Esophagus squamous epithelium (tissue), 5 donors: Measurements from ENCODE around the gene NOTUM. TPM values are rescaled to one million over a fixed set of nuclear protein-coding genes. Genes with fewer than 3 reads are reported as not detected.

Experiments used
- DNase-seq: peaks from one replicate; lab custom pipeline; 2025; lab: John Stamatoyannopoulos, UW
- H3K27ac ChIP-seq, 4 donors: fragments of 200-600 bp; sonication (generic); one replicate each; pipeline ENCODE4 v1.5.1; 2016 to 2019; ENCODE audit warnings: mild to moderate bottlenecking in 1 of 4
- H3K27me3 ChIP-seq, 4 donors: fragments of 200-600 bp; sonication (generic); 1 replicate in 3 of 4; 2 replicates in 1 of 4; pipeline versions ENCODE4 v1.5.1 to v1.6.0; 2017 to 2021; ENCODE audit warnings: antibody characterized with exemption in 1 of 4
- H3K36me3 ChIP-seq, 3 donors: fragments of 200-600 bp; sonication (generic); one replicate each; pipeline ENCODE4 v1.5.1; 2016 to 2019
- H3K4me1 ChIP-seq, 3 donors: fragments of 200-600 bp; sonication (generic); one replicate each; pipeline ENCODE4 v1.5.1; 2017 to 2019
- H3K4me3 ChIP-seq, 4 donors: fragments of 200-600 bp; sonication (generic); 1 replicate in 3 of 4; 2 replicates in 1 of 4; pipeline ENCODE4 v1.5.1; 2016 to 2019; ENCODE audit warnings: mild to moderate bottlenecking in 2 of 4, moderate library complexity in 1 of 4
- H3K9me3 ChIP-seq, 3 donors: fragments of 200-600 bp; sonication (generic); one replicate each; pipeline ENCODE4 v1.5.1; 2016 to 2019
- POLR2A ChIP-seq, 4 donors: fragments of 450-650 bp; IDR thresholded peaks; one replicate each; pipeline ENCODE4 v1.6.1; 2017; ENCODE audit warnings: antibody characterized with exemption in 4 of 4, mild to moderate bottlenecking in 4 of 4, moderate library complexity in 3 of 4
- WGBS, 2 donors: methylation state at CpG; one replicate each; pipeline ENCODE4 v1.1.5; 2018; 5-methylcytosine and 5-hydroxymethylcytosine counted together
- intact Hi-C: fragments of 100-400 bp; cut with DNase I; formaldehyde crosslinking; loops from one replicate; pipeline ENCODE4 v1.15.0; 2022
- total RNA-seq, 4 donors: library from RNA; depleted of rRNA; stranded (reverse); fragments of >200 nt; gene quantifications; one replicate each; pipeline ENCODE4 v1.1.0, GENCODE V29; 2016
- TF ChIP-seq, protein P1 (sequence below), 6 experiments: fragments of 450-650 bp in 4 of 6; fragments of 200-600 bp in 2 of 6; sonication (generic) in 2 of 6; IDR thresholded peaks; one replicate each; pipeline ENCODE4 v1.5.1; 2016 to 2019; ENCODE audit warnings: antibody characterized with exemption in 6 of 6, mild to moderate bottlenecking in 4 of 6, moderate library complexity in 4 of 6
- donor health status: DM: yes; HTN: yes; CAD: no.

The NOTUM gene
- total RNA-seq, 4 donors from 2014 or later: 0.11 to 0.94 (median 0.19) TPM; not detected in 1

DNA sequence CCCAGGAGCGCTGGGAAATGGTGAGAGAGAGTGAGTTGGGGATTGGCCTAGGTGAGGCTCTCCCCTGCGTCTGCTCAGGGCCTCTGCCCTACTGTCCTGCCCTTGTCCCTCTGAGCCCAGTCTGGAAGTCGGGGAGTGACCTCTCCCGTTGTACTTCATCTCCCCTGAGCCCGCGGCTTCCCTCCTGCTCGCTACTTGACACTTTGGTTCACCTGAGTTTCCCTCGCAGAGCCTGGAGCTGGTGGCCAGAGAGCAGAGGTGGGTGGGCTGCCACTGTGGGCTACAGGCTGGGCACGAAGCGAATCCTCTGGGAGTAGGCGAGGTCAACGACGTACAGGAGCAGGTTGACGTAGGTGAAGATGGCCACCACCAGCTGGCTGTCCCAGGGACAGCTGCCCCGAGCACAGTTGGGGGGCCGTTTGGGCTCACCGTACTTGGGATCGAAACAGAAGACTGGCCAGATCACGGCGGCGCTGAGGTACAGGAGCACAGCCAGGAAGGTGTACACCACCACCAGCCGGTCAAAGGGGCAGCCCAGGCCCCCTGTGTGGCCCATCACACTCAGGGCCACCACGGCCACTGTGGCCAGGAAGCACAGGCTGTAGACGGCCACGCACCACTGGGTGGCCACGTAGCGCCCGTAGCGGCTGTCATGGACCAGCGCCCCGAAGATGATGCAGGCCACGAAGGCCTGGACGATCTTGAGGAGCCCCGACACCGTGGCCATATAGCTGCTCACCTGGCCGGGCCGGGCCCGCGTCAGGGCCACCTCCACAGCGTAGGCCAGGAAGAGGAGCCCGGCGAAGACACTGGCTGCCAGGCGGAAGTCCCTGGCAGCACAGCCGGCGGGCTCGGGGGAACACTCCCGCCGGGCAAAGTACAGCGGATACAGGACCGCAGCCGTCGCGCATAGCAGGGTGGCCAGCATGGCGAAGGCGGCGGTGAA is 20.2 kb downstream of the NOTUM start:
- H3K9me3 ChIP-seq: no peaks in the 10 kb centered on the region
- no peak for TF ChIP-seq POLR2A (IDR thresholded peaks at IDR 0.05)
- TF ChIP-seq, protein P1, sequence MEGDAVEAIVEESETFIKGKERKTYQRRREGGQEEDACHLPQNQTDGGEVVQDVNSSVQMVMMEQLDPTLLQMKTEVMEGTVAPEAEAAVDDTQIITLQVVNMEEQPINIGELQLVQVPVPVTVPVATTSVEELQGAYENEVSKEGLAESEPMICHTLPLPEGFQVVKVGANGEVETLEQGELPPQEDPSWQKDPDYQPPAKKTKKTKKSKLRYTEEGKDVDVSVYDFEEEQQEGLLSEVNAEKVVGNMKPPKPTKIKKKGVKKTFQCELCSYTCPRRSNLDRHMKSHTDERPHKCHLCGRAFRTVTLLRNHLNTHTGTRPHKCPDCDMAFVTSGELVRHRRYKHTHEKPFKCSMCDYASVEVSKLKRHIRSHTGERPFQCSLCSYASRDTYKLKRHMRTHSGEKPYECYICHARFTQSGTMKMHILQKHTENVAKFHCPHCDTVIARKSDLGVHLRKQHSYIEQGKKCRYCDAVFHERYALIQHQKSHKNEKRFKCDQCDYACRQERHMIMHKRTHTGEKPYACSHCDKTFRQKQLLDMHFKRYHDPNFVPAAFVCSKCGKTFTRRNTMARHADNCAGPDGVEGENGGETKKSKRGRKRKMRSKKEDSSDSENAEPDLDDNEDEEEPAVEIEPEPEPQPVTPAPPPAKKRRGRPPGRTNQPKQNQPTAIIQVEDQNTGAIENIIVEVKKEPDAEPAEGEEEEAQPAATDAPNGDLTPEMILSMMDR (IDR thresholded peaks at IDR 0.05): no peak
- no peak overlapping the region for H3K27ac ChIP-seq
- 80 to 85% methylated on average over 2 to 17 of the region's 56 CpGs for WGBS, 2 donors
- H3K36me3 ChIP-seq: no peaks in the 10 kb centered on the region
- H3K4me3 ChIP-seq: no peak overlapping the region
- no peak for DNase-seq
- H3K27me3 ChIP-seq: peaks cover 0 to 68% (median 0%) of the 10 kb centered on the region in 4 donors
- intact Hi-C loops: no loop called here
- peaks cover 8 to 41% (median 20%) of the 10 kb centered on the region in 3 donors for H3K4me1 ChIP-seq

DNA sequence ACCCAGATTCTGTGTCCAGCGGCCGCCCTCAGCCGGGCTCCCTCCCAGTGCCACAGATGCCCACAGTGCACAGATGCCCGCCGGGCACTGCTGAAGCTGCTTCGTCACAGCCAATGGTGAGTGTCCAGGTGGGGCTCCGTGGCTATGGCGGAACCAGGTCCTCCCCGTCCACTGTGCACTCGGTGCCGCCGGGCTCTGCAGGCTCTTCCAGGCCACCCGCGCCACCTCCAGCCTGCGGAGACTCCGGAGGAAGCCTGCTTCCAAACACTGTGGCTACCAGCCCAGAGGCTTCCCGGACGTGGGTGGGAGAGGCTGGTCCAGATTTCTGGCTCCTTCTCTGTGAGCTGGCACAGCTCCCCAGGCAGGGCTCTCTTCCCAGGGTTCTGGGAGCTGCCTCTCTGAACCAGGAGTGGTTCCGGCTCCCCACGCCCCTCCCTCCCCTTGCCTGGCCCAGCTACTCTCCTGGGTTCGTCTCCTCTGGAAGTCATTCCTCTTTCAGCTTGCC is 21.1 kb downstream of the NOTUM start:
- H3K36me3 ChIP-seq: no peaks in the 10 kb centered on the region
- intact Hi-C loops: no loop called here
- H3K27me3 ChIP-seq: peaks cover 0 to 65% (median 0%) of the 10 kb centered on the region in 4 donors
- TF ChIP-seq POLR2A (IDR thresholded peaks at IDR 0.05): no peak
- TF ChIP-seq, protein P1 (IDR thresholded peaks at IDR 0.05): no peak
- no peak for DNase-seq
- no peak overlapping the region for H3K27ac ChIP-seq
- H3K4me1 ChIP-seq: peaks cover 8 to 41% (median 20%) of the 10 kb centered on the region in 3 donors
- no peak overlapping the region for H3K4me3 ChIP-seq
- WGBS, 2 donors: 67% methylated on average over 11 of the region's 21 CpGs; no CpG with 5 or more reads in 1 of the 2 donors
- no peaks in the 10 kb centered on the region for H3K9me3 ChIP-seq

DNA sequence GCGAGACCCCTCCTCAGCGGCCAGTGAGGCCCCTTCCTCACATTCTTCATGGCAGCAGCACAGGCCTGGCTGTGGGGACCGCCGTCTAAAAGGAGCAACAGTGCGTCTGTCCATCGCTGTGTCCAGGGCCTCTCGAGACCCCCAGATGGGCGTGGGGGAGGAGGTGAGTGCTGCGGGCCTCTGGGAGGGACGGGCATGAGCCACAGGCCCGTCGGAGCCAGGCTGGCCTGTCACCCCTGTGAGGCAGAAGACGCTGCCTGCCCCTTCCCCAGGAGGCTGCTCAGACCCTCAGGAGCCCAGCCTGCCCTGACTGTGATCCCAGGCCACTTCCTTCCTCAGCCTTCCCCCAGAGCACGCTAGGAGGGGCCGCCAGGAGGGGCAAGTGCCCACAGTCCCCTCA is 21.8 kb downstream of the NOTUM start:
- peaks cover 0 to 58% (median 0%) of the 10 kb centered on the region in 4 donors for H3K27me3 ChIP-seq
- no peak overlapping the region for H3K4me3 ChIP-seq
- no peaks in the 10 kb centered on the region for H3K9me3 ChIP-seq
- no peak for DNase-seq
- peaks cover 8 to 41% (median 20%) of the 10 kb centered on the region in 3 donors for H3K4me1 ChIP-seq
- intact Hi-C loops: no loop called here
- H3K27ac ChIP-seq: no peak overlapping the region
- 77% methylated on average over 2 of the region's 15 CpGs; no CpG with 5 or more reads in 1 of the 2 donors for WGBS, 2 donors
- TF ChIP-seq POLR2A (IDR thresholded peaks at IDR 0.05): no peak
- TF ChIP-seq, protein P1 (IDR thresholded peaks at IDR 0.05): no peak
- H3K36me3 ChIP-seq: no peaks in the 10 kb centered on the region

DNA sequence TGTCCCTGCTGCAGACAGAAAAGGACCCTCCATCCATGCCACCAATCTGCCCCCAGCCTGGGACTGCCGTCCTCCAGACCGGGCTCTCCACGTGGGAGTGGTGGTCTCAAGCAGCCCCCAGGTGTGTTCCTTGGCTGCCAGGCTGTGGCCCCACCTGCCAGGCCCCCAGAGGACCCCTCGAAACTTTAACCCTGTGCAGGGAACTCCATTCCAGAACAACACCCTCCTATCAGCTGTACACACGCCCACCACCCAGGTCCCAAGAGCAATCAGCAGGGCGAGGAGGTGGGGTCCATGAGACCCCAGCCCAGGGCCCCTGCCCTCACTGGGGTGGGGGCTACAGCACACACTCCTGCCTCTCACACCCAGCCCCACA is 25.3 kb downstream of the NOTUM start:
- Histone ChIP-seq H3K4me1 (peaks cover 15 to 48% (median 20%) of the 10 kb centered on the region in 3 donors), H3K27me3 (peaks cover 0 to 50% (median 0%) of the 10 kb centered on the region in 4 donors), H3K27ac (no peak overlapping the region), H3K9me3 (no peaks in the 10 kb centered on the region), H3K4me3 (no peak overlapping the region), H3K36me3 (no peaks in the 10 kb centered on the region)
- TF ChIP-seq POLR2A (IDR thresholded peaks at IDR 0.05): no peak
- TF ChIP-seq, protein P1 (IDR thresholded peaks at IDR 0.05): no peak
- no peak for DNase-seq
- intact Hi-C loops: no loop called here
- 90% methylated on average over 5 to 6 of the region's 6 CpGs for WGBS, 2 donors
